Right atrium auricular region (tissue), 2 donors: Measurements from ENCODE around the gene SPHKAP. TPM values are rescaled to one million over a fixed set of nuclear protein-coding genes. Genes with fewer than 3 reads are reported as not detected.

Source experiments
- DNase-seq: peaks from one replicate; pipeline ENCODE4 v3.0.0-alpha.2; 2019; ENCODE audit warnings: low spot score
- H3K27ac ChIP-seq, 2 donors: fragments of 200-600 bp; sonication (generic); 1 replicate in 1 of 2; 2 replicates in 1 of 2; pipeline ENCODE4 v1.5.1; 2016 to 2019
- H3K27me3 ChIP-seq, 2 donors: fragments of 200-600 bp; sonication (generic); one replicate each; pipeline versions ENCODE4 v1.5.1 to v1.6.0; 2017 to 2019
- H3K36me3 ChIP-seq: fragments of 200-600 bp; sonication (generic); one replicate; pipeline ENCODE4 v1.5.1; 2016
- H3K4me1 ChIP-seq, 2 donors: fragments of 200-600 bp; sonication (generic); one replicate each; pipeline versions ENCODE4 v1.5.1 to v1.6.0; 2017 to 2019
- H3K4me3 ChIP-seq, 2 donors: fragments of 200-600 bp; sonication (generic); 1 replicate in 1 of 2; 2 replicates in 1 of 2; pipeline ENCODE4 v1.5.1; 2017 to 2019; ENCODE audit warnings: mild to moderate bottlenecking in 1 of 2, moderate library complexity in 1 of 2
- H3K9me3 ChIP-seq, 2 donors: fragments of 200-600 bp; sonication (generic); one replicate each; pipeline ENCODE4 v1.5.1; 2019
- total RNA-seq, 2 donors: library from RNA; depleted of rRNA; stranded (reverse); fragments of >200 nt; gene quantifications; one replicate each; pipeline ENCODE4 v1.1.0, GENCODE V29; 2016
- TF ChIP-seq, protein P1 (sequence below), 2 donors: fragments of 200-600 bp; sonication (generic); IDR thresholded peaks; one replicate each; pipeline ENCODE4 v1.5.1; 2019; ENCODE audit warnings: antibody characterized with exemption in 2 of 2

SPHKAP gene
- total RNA-seq, 2 donors from 2014 or later, result 23.5 to 75.5 TPM

DNA sequence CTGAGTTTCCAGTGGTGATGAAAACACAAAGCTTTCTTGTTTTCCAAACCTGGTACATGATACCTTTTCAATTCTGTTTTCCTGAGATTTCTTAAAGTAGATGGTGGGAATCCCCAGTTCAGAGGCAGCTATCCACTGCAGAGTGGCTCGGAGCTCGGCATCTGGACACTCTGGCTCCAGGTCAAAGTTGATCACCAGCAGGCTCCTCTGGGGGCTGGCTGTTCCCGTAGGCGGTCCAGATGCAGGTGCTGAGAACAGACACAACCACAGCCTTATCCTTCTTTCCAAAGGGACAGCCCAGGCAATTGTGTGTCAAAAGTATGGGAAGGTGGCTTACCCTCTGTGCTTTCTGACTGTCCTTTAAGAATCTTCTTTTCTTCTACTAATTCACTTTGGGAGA, 190.6 kb downstream of the SPHKAP start:
- H3K27me3 ChIP-seq, result no peaks in the 10 kb centered on the region
- H3K27ac ChIP-seq, result no peak overlapping the region
- no peaks in the 10 kb centered on the region for H3K4me1 ChIP-seq
- H3K9me3 ChIP-seq, result no peaks in the 10 kb centered on the region
- no peaks in the 10 kb centered on the region for H3K36me3 ChIP-seq
- no peak for DNase-seq
- H3K4me3 ChIP-seq, result no peak overlapping the region
- TF ChIP-seq, protein P1, sequence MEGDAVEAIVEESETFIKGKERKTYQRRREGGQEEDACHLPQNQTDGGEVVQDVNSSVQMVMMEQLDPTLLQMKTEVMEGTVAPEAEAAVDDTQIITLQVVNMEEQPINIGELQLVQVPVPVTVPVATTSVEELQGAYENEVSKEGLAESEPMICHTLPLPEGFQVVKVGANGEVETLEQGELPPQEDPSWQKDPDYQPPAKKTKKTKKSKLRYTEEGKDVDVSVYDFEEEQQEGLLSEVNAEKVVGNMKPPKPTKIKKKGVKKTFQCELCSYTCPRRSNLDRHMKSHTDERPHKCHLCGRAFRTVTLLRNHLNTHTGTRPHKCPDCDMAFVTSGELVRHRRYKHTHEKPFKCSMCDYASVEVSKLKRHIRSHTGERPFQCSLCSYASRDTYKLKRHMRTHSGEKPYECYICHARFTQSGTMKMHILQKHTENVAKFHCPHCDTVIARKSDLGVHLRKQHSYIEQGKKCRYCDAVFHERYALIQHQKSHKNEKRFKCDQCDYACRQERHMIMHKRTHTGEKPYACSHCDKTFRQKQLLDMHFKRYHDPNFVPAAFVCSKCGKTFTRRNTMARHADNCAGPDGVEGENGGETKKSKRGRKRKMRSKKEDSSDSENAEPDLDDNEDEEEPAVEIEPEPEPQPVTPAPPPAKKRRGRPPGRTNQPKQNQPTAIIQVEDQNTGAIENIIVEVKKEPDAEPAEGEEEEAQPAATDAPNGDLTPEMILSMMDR (IDR thresholded peaks at IDR 0.05), result no peak

DNA sequence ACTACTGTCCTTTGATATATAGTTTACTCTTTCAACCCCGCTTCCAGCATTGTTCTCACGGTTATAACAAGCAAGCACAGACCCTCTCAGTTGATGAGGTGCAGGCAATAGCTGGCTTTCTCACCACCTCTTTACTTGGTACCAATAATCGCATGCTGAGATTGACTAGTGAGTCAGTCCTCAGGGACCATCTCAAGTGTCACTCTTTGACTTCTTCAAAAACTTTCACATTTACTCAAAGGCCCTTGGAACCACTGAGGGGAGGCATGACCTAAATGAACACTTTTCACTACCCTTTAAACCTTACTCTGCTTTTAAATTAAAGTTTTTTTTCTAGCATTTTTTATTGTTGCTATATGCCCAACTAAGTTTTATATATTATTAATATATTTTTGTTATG, 208.2 kb downstream of the SPHKAP start:
- TF ChIP-seq, protein P1 (IDR thresholded peaks at IDR 0.05), result no peak
- Histone ChIP-seq H3K4me3 (no peak overlapping the region), H3K4me1 (no peaks in the 10 kb centered on the region), H3K27ac (no peak overlapping the region), H3K36me3 (no peaks in the 10 kb centered on the region), H3K9me3 (no peaks in the 10 kb centered on the region), H3K27me3 (no peaks in the 10 kb centered on the region)
- no peak for DNase-seq

DNA sequence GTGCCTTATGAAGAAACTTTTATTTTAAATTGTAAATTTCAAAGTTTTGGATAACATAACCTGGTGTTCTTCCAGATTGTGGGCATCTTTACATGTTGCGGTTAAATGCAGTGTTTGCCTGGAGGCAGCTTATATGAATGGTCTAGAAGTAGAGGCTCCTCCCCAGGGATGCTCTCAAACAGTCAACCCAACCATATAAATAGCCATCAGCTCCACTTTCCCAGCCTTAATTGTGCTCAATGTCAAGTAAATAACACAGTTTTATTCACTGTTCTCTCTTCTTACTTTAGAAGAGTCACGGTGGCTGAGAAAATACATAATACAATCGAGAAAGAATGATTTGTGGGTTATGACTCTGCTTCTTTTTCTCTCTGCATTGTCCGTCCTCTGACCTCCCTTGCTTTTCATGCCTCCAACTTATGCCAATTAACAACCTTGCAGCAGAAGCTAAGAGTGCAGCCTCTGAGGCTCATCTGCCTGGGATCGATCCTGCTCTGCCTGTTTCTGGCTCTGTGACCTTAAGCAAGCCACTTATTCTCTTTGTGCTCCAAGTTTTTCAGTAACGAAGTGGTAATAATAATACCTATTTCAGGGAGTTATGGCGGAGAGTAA, 209.8 kb downstream of the SPHKAP start:
- H3K4me1 ChIP-seq, result no peaks in the 10 kb centered on the region
- TF ChIP-seq, protein P1 (IDR thresholded peaks at IDR 0.05), result no peak
- H3K4me3 ChIP-seq, result no peak overlapping the region
- H3K36me3 ChIP-seq, result no peaks in the 10 kb centered on the region
- no peak overlapping the region for H3K27ac ChIP-seq
- no peak for DNase-seq
- no peaks in the 10 kb centered on the region for H3K9me3 ChIP-seq
- H3K27me3 ChIP-seq, result no peaks in the 10 kb centered on the region

DNA sequence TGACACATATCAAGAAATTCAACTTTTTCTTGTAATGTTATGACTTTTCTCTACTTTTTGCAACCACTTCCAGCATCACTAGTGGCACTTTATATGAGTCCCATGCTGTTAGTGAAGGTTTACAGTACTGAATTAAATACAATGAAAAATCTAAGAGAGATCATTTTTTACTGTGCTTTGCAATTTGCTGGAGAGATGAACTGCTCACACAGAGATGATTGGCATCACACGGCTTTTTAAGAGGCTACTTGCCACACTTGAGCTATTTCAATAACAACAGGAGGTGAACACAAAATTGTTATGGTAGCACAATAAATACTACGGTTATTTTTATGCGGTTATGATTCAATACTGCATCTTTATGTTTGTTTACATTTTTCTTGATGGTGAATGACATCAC, 221.2 kb downstream of the SPHKAP start:
- H3K9me3 ChIP-seq, result no peaks in the 10 kb centered on the region
- H3K36me3 ChIP-seq, result no peaks in the 10 kb centered on the region
- no peak for DNase-seq
- H3K4me3 ChIP-seq, result no peak overlapping the region
- no peaks in the 10 kb centered on the region for H3K4me1 ChIP-seq
- no peaks in the 10 kb centered on the region for H3K27me3 ChIP-seq
- TF ChIP-seq, protein P1 (IDR thresholded peaks at IDR 0.05), result no peak
- no peak overlapping the region for H3K27ac ChIP-seq

DNA sequence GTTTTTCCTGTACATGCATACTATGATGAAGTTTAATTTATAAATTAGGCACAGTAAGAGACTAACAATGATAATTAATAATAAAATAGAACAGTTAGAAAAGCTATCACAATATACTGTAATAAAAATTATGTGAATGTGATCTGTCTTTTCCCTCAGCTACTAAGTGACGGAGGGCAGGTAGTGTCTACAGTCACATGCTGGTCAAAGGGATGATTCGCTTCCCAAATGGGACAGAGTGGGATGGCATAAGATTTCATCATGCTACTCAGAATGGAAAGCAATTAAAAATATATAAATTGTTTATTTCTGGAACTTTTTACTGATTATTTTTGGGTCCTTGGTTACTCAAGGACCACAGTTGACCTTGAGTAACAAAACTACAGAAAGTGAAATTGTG, 238.5 kb downstream of the SPHKAP start:
- TF ChIP-seq, protein P1 (IDR thresholded peaks at IDR 0.05), result no peak
- Histone ChIP-seq H3K4me3 (no peak overlapping the region), H3K4me1 (no peaks in the 10 kb centered on the region), H3K9me3 (no peaks in the 10 kb centered on the region), H3K27ac (no peak overlapping the region), H3K27me3 (no peaks in the 10 kb centered on the region), H3K36me3 (no peaks in the 10 kb centered on the region)
- DNase-seq, result no peak

DNA sequence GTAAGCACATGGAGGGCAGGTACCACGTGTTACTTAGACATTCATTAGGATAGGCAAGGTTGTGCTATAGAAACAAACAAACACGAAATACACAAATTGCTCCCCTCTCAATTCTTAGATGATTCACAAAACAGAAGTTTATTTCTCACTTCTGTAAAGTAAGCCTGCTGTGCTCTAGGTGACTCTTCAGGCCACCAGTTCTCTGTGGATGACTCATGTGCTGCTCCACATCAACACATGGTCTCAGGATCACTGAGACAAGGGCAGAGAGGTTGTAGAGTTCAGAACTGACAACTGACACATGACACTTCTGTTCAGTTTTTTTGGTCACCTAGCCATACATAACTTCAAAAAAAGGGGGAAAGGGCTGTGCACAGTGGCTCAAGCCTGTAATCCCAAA, 239.5 kb downstream of the SPHKAP start:
- no peak for DNase-seq
- Histone ChIP-seq H3K4me1 (no peaks in the 10 kb centered on the region), H3K36me3 (no peaks in the 10 kb centered on the region), H3K27me3 (no peaks in the 10 kb centered on the region), H3K27ac (no peak overlapping the region), H3K9me3 (no peaks in the 10 kb centered on the region), H3K4me3 (no peak overlapping the region)
- TF ChIP-seq, protein P1 (IDR thresholded peaks at IDR 0.05), result no peak
